ENCODE measurements around the gene SPRYD7.
"Not testable (repeated sequence)": the region's sequence is repeated elsewhere in the genome, so short reads cannot be mapped to it uniquely, and the experiment has no call there.

Gene SPRYD7

DNA sequence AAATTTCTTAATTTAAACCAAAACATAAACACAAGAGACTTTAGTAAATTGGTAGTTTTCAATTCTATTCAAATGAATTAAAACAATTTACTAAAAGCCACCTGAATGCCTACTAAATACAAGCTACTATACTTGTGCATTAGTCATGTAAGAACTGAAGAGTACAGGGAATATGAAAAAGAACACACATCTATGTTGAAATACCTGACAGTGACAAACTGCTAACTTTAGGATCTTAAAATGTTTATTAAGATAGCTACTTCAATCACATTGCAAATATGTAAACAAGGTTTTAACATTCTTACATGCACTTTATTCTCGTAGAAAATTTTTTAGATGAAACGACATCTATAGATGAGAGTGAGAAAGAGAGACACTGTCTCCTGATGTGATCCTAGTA is 4.1 kb downstream of the SPRYD7 start:
- DNase-seq, result no peak

DNA sequence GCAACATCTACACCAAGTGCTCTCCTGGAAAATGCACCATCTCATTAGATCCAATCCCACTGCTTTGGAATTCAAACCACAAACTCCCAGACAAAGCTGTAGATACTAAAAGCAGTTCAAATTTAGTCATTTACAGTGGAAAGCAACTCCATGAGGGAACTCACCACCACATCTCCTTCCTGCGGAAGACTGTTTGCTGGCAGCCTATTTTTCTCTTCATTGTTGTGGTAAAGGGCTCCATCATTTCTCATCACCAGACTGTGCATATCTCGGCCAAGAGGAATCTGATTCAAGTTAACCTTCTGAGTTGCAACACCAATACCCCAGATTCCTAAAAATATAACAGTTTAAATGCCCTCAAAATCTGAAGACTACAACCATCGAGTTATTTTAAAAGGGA is 8.4 kb downstream of the SPRYD7 start:
- no peak for DNase-seq

DNA sequence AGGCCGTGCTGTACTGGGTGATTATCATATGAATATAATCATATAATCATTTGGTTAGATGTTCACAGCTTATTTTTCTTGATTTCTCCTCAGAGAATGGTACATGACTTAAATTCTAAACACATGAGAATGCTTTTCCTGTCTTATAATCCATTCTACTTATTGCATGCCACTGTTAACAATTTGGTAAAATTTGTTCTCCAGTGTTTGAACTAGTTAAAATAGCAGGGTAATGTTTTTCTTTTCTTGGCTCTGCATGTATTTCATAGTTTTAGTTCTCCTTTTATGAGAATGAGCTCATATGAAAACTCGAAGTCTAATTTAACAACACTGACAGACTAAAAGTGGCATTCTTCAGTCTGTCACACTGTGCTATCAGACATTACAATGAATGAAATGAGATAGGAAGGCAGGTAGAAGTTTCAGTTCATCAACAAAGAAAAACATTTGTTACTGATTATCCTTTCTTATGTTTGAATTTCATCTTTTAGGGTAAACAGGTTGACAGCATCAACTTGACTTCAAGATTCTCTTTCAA is 10.2 kb downstream of the SPRYD7 start:
- no peak for DNase-seq

DNA sequence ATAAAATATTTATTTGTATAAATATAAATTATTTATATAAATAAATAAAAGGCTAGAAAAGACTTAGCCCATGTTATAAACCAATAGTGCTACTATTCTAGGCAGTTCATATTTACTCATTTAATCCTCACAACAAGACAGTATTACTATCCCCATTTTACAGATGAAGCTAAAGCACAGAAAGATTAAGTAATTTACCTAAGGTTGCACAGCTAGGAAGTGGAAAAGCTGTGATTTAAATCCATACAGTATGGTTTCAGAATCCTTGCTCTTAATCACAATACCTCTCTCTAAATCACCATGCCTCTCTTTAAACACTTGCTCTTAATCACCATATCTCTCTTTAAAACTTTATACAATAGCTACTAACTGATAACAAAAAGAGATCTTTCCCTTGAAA is 13.8 kb downstream of the SPRYD7 start:
- no peak for DNase-seq

DNA sequence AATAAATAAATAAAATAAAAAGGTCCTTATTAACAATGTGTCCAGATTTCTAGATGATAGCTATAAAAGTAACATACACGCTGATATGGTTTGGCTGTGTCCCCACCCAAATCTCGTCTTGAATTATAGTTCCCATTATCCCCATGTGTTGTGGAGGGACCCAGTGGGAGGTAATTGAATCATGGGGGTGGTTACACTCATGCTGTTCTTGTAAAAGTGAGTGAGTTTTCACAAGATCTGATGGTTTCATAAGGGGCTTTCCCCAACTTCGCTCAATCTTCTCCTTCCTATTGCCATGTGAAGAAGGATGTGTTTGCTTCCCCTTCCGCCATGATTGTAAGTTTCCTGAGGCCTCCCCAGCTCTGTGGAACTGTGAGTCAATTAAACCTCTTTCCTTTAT is 15.2 kb downstream of the SPRYD7 start:
- DNase-seq, result not testable (repeated sequence)

DNA sequence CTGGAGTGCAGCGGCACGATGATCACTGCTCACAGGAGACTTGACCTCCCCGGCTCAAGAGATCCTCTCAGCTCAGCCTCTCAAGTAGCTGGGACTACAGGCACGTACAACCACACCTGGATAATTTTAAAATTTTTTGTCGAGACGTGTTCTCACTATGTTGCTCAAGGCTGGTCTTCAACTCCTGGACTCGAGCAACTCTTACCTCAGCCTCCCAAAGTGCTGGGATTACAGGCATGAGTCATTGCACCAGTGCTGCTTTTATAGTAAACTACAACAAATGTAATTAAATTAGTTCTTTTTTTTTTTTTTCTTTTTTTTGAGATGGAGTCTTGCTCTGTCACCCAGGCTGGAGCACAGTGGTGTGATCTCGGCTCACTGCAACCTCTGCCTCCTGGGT is 18.0 kb downstream of the SPRYD7 start:
- not testable (repeated sequence) for DNase-seq

DNA sequence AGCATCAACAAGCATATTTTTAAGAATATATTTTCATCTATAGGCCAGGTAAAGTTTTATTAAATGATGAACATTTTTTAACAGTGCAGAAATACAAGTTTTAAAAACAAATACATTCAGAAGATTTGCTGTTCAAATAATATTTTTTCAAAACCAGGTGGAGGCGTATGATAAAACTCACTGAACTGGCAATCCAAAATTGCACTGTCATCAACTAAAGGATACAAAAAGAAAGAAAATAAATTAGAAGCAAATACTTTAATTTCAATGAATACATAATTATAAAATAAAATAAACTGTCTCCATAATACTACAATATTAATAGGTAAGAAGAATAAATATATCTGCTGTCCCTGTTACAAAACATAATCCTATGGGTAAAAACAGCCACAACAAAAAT is 21.2 kb downstream of the SPRYD7 start:
- no peak for DNase-seq

DNA sequence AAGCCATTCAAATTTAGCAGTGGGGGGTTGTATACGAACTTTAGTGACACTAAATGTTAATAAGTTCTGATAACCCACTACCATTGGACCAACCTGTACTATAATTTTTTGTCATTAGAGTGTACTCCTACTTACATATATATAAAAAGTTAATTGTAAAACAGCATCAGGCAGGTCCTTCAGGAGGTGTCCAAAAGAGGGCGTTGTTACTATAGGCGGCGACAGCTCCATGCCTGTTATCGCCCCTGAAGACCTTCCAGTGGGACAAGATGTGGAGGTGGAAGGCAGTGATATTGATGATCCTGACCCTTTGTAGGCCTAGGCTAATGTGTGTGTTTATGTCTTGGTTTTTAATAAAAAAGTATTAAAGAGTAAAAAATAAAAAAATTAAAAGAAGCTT is 27.5 kb downstream of the SPRYD7 start:
- no peak for DNase-seq

DNA sequence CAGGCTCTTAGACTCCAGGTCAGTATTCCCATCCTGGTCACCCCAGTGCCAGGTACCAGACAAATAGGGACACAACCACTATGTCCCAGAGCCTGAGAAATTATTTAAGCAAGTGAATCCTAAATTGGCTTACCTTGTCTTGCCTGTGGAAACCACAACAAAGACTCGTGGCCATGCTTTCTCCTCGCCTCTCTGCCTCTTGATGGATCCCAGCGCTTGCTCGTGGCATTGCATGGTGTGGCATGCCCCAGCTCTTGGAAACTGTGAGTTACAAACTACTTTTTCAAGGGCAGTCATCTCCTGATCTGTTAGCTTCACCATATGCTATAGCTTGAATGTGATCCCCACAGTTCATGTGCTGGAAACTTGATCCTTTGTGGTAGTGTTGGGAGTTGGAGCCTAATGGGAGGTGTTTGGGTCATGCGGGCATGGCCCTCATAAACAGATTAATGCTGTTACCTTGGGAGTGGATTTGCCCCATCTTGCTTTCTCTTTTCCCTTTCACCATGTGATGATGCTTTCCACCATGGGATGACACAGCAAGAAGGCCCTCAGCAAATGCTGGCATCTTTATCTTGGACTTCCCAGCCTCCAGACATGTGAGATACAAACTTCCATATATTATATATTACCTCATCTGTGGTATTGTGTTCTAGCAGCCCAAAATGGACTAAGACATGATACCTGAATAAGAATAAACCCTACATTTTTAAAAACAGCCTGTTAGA is 31.2 kb downstream of the SPRYD7 start:
- no peak for DNase-seq

DNA sequence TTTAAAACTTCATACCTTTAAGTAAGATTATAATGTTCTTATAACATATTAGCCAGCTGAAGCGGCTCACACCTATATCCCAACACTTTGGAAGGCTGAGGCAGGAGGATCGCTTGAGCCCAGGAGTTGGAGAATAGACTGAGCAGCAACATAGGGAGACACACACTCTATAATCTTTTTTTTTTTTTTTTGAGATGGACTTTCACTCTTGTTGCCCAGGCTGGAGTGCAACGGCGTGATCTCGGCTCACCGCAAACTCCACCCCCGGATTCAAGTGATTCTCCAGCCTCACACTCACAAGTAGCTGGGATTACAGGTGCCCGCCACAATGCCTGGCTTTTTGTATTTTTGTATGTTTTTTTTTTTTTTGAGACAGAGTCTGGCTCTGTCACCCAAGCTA is 37.3 kb downstream of the SPRYD7 start:
- DNase-seq, result no peak

DNA sequence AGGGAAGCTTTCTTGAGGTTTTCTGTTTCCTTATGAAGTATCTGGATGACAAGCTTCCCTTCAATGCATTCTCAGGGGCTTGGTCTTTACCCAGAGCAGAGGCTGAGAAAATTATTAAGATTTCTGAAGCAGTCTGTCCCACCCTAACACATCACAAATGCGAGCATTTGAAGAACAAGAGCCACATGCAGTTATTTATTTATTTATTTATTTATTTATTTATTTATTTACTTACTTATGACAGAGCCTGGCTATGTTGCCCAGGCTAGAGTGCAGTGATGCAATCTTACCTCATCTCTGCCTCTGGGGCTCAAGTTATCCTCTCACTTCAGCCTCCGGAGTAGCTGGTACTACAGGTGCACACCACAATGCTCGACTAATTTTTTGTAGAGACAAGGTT is 38.4 kb downstream of the SPRYD7 start:
- DNase-seq, result no peak

DNA sequence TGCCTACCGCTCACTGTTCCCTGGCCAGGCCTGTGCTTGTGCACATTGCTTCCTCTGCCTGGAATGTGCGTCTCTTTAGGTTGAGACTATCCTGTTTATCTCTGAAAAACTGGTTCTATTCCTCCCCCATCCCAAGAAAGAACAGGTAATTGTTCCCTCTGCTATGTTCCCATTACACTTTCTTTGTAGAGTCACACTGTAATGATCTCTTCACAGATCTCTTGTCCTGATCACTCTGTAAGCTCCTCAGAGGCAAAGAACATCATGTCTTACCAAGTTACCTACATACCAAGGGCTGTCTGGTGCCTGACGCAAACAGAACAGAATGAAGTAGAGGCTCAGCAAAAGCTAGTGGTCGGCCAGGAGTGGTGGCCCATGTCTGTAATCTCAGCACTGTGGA is 40.3 kb downstream of the SPRYD7 start:
- DNase-seq, result no peak

DNA sequence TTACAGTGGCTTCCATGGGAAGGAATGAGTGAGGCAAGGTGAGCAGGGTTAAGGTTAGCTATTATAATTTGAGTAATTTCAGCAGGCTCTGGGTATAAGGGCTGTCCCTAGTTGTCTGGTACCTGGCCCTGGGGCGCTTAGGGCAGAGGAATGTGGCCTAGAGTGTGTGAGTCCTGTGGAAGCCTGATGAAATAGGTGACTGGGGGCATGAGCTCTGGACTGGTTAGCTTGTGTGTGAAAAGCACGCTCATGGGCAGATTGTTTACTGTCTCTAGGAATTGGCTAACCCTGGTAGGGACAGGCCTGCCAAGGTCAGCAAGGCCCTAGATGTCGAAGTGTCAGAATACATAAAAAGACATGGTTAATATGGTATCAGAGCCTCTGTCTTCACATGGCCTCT is 42.5 kb downstream of the SPRYD7 start:
- DNase-seq, result no peak

DNA sequence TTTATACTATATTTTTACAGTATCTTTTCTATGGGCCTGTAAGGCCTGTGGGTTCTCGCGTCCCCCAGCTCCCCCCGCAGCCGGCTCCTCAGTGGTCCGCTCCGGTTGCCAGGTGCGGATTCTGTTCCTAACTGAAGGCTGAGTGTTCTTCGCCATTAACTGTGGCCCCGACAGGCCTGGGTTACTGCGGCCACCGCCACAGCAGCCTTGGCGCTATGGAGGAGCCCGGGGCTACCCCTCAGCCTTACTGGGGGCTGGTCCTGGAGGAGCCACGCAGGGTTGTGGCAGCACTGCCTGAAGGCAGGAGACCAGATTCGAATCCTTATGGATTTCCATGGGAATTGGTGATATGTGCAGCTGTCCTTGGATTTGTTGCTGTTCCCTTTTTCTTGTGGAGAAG is 45.8 kb downstream of the SPRYD7 start:
- no peak for DNase-seq

DNA sequence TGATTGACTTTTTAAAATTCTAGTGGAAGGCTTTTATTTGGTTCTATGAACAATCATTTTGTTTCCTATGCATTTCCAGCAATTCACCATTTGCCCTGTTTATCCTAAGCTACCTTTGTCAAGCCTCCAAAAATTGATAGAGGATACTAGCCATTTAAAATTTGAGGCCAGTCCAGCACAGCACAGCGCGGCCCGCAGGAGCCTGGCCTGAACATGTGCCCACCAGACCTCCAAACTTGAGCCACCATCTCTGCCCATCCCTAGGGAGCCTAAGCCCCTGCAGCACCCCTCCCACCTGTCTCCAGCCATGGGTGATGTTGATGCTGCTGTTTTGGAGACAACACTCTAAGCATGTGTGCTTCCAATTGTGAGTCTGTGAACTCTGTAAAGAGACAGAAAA is 57.5 kb downstream of the SPRYD7 start:
- no peak for DNase-seq

DNA sequence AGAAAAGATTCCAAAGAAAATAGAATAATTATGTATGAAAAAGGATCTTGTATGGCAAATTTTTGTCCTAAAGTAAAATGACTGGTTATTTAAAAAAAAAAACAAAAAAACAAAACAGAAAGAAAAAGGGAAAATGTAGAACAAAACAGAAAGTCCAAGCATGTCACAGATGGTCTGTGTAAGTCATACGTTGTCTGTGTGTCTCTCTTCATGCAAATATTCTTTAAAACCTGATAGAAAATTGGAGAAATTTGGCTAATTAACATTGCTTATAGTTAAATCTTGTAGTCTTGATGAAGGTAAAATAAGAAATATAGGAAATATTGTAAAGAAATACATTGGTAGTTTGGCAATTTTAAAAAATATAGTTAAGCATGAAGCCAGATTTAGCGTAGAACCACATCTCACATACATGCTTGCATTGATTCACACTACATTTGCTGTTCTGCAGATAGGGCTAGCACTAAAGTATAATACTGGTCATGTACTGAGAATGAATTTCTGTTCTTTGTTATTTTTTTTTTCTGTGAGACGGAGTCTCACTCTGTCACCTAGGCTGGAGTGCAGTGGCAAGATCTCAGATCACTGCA is 58.4 kb downstream of the SPRYD7 start:
- DNase-seq, result no peak

DNA sequence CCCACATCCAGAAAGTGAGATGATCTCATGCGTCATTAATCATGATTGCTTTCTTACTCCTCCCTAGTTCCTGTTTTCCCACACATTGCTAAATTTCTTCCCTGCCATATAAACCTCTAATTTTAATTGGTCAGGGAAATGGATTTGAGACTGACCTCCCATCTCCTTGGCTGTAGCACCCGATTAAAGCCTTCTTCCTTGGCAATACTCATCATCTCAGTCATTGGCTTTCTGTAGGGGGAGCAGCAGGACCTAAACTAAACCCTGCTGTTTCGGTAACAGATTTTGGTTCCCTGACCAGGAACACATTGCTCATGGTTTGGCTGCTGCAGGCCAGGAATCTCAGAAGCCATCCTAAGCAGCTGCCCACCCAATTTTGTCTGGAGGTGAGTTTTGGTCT is 61.7 kb downstream of the SPRYD7 start:
- no peak for DNase-seq

DNA sequence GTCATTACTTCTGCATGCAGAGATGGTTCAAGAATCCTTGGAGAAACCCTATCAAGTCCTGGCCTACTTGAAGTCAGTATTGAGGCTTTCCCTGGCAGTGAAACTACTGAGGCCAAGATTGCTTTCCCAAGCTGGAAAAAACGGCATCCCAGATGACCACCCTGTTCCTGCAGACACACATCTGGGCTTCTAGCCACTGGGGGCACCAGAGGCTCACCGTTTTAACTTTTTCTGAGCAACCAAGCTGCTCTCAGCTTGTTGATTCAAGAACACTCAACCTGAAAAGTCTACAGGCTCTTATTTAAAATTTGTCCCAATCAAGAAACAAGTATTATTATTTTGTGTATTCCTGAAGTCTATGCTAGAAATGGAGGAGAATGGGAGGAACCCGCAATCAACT is 66.6 kb downstream of the SPRYD7 start:
- no peak for DNase-seq

DNA sequence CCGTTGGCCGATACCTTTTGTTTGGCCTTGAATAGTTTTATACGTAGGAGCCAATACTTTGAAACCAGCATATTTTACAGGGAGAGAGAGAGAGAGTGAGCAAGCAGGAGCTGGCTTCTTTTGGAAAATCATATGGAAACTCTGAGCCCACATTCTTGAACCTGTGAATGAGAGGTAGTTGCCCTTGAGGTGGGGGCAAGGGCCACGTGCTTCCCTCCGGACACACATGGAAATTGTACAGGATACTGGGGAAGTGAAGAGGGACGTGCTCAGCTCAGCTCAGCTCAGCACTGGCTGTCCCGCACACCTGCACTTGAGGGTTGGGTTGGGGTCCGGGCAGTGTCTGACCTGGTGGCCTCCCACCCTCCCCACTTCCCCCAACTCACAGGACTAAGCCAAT is 68.3 kb downstream of the SPRYD7 start:
- no peak for DNase-seq

DNA sequence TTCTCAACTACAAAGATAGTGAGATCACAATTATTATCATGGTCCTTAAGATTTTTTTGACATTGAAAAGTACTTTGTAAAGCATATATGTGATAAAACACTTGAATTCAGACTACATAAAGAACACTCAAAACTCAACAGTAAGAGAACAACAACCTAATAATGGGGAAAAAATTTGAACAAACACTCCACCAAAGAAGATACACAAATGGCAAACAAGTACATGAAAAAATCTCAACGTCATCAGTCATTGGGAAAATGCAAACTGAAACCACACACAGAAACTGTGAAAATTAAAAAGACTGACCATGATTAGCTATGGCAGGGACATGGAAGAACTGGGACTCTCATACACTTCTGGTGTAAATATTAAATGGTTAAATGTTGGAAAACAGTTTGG is 70.9 kb downstream of the SPRYD7 start:
- no peak for DNase-seq

DNA sequence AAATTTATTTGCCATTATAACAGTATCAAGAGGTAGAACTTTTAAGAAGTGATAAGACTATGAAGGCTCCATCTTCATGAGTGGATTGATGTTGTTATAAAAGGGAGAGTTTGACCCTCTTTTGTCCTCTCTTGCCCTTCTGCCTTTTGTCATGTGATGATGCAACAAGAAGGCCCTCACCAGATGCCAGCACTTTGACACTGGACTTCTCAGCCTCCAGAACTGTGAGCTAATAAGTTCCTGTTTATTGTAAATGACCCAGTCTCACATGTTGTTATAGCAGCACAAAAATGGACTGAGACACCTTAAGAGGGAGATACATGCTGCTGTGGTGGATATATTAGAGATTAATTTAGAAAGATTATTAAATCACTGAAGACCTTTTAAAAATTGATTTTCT is 71.6 kb downstream of the SPRYD7 start:
- no peak for DNase-seq

Measured in NCI-H1436 treated with DMSO at 0.1 percent for 48 hours (cell line).